IPS-15b (cell line): ENCODE results near the gene FTHL17.

Experiments
- H3K27me3 ChIP-seq: one replicate; pipeline ENCODE4 v1.6.1; 2013; ENCODE audit warnings: low read length; ENCODE audit not compliant: control insufficient read depth, insufficient read depth
- H3K36me3 ChIP-seq: one replicate; pipeline ENCODE4 v1.6.1; 2013; ENCODE audit warnings: low read length; ENCODE audit not compliant: control insufficient read depth, insufficient read depth
- H3K4me1 ChIP-seq: one replicate; pipeline ENCODE4 v1.6.1; 2013; ENCODE audit warnings: mild to moderate bottlenecking, low read length; ENCODE audit not compliant: control insufficient read depth, insufficient read depth
- H3K4me3 ChIP-seq: one replicate; pipeline ENCODE4 v1.5.1; 2013; ENCODE audit warnings: low read depth, low read length
- H3K9ac ChIP-seq: one replicate; pipeline ENCODE4 v1.6.1; 2013; ENCODE audit warnings: low read depth, mild to moderate bottlenecking, low read length
- H3K9me3 ChIP-seq: one replicate; pipeline ENCODE4 v1.6.1; 2013; ENCODE audit warnings: mild to moderate bottlenecking, low read length; ENCODE audit not compliant: control insufficient read depth, insufficient read depth

The FTHL17 gene

GRCh38 chrX:31036895-31037294 lies 34.9 kb downstream of the FTHL17 start:
- peaks cover 4% of the 10 kb centered on the region for H3K9me3 ChIP-seq
- H3K27me3 ChIP-seq = no peaks in the 10 kb centered on the region
- no peaks in the 10 kb centered on the region for H3K36me3 ChIP-seq
- no peak overlapping the region for H3K4me3 ChIP-seq
- H3K9ac ChIP-seq = no peak overlapping the region
- H3K4me1 ChIP-seq = no peaks in the 10 kb centered on the region

DNA sequence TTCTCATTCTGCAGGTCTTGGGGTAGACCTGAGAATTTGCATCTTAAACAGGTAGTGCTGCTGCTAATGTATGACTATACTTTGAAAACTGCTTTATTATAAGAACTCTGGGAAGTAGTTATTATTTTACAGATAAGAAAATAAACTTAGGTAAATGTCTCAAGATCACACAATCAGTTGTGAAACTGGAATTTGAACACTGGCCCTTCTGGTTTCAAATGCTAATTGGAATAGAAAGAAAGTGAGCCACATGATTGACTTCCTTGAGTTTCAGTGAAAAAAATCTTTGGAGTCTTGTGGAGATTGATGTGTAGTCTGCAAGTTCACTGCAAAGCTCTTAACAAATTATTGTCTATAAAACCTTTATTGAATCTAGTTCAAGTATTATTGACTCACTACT lies 44.5 kb downstream of the FTHL17 start:
- H3K27me3 ChIP-seq = no peaks in the 10 kb centered on the region
- H3K9ac ChIP-seq = no peak overlapping the region
- H3K4me1 ChIP-seq = no peaks in the 10 kb centered on the region
- no peaks in the 10 kb centered on the region for H3K36me3 ChIP-seq
- H3K9me3 ChIP-seq = no peaks in the 10 kb centered on the region
- no peak overlapping the region for H3K4me3 ChIP-seq

DNA sequence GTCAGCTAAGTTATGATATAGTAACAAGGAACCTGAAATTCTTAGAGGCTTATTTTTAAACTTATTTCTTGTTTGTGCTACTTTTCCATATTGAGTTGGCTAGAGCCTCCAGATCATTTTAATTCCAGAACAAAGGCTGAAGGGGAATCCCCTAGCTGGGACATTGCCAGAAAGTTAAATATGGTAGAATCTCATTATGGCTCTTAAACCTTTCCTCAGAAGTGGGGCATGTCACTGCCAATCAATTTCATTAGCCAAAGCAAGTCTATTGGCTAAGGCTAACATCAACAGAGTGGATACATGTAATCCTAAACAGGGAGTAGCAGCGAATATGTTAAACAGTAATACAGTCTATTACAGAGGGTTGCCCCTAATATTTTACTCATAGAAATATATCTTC lies 47.0 kb downstream of the FTHL17 start:
- no peak overlapping the region for H3K4me3 ChIP-seq
- H3K9me3 ChIP-seq = no peaks in the 10 kb centered on the region
- H3K27me3 ChIP-seq = no peaks in the 10 kb centered on the region
- H3K36me3 ChIP-seq = no peaks in the 10 kb centered on the region
- no peak overlapping the region for H3K9ac ChIP-seq
- H3K4me1 ChIP-seq = no peaks in the 10 kb centered on the region

DNA sequence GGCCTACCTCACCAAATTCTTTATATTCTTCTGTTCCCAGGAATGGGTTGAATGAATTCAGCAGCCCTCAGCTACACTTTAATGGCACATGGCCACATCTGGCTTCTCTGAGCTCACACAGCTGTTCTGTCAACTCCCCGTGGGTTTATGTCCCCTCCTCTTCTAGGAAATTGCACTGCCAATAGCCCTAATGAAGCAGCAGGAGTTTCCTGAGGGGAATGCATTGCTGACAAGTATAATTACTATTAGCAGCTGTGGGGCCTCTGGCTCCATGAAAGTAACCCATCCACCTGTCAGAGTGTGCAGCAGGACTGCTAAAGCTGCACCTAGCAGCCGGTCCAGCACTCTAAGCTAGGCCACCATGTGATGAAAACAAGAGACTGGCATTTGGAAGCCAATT lies 50.3 kb downstream of the FTHL17 start:
- no peaks in the 10 kb centered on the region for H3K9me3 ChIP-seq
- no peak overlapping the region for H3K4me3 ChIP-seq
- H3K27me3 ChIP-seq = no peaks in the 10 kb centered on the region
- no peak overlapping the region for H3K9ac ChIP-seq
- no peaks in the 10 kb centered on the region for H3K36me3 ChIP-seq
- no peaks in the 10 kb centered on the region for H3K4me1 ChIP-seq
